ENCODE data around the gene CPT2.
"Not testable (repeated sequence)": the region's sequence is repeated elsewhere in the genome, so short reads cannot be mapped to it uniquely, and the experiment has no call there.

CPT2 gene

DNA sequence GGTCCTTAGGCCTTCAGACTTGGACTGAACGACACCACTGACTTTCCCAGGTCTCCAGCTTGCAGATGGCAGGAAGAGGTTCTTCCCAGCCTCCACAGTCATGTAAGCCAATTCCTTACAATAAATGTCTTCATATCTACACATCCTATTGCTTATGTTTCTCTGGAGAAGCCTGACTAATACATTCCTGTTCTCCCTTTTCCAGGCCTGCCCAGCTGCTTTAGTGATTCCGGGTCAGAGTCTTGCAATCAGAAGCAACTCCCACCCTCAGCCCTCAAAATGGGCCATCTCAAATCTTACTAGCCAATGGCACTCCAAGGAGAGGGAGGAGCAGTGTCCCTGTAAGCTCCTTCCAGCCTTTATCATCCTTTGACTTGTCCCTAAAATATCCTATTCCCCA, 16.4 kb upstream of the CPT2 start:
- no peak overlapping the region for H3K4me3 ChIP-seq (ENCODE audit: low read depth, low read length)
- no peak for DNase-seq (ENCODE audit: low read depth)

DNA sequence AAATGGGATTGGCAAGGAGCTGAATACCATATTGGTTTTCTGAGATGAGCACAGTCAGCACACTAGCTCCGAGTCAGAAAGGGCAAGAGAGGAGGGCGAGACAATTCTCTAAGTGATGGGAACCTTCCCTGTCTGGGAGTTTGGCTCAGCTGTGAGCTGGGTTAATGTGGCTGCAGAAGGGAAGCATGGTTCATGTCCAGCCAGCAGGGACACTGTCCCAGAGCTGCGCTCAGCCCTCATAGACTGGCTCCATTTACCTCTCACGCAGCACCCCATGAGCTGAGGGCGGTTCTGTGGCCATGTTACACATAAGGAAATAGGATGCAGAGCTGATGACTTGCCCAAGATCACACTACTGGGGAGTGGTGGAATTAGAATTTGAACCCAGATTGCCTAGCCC, 15.7 kb upstream of the CPT2 start:
- no peak for DNase-seq (ENCODE audit: low read depth)
- no peak overlapping the region for H3K4me3 ChIP-seq (ENCODE audit: low read depth, low read length)

DNA sequence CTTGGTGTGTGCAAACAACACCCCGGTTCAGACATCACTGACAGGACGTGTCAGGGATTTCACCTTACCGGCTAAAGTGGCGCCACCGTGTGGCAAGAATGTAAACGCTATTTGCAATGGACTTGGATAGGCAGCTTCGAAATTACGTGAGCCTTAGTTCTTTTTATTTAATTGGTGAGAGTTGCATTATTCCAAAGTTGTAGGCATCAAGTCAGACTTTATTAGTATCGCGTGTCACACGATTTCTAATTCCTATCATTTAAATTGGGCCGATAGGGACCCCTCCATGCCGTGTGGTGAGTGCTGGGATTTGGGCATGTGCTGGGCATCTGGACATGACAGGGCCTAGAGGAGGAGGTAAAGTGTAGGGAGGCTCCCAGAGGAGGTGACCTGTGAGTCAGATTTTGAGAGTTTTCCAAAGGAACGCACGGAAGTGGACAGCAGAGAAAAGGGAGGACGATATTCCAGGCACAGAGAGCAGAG, 14.5 kb upstream of the CPT2 start:
- H3K4me3 ChIP-seq (ENCODE audit: low read depth, low read length): no peak overlapping the region
- no peak for DNase-seq (ENCODE audit: low read depth)

DNA sequence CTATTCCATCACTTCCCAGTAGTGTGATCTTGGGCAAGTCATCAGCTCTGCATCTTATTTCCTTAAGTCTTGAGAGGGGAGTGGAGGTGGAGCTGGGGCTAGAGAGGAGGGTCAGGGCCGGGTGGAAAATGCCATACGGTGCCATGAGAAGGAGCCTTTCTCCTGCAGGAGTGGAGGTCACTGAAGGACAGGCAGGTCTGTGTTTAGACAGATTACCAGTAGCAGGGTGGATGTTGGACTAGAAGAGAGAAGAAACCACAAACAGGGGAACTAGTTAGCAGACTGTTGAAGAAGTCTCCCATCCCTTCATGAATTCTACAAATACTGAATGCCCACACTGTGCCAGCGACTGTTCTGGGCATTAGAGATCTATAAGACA, 13.9 kb upstream of the CPT2 start:
- no peak for DNase-seq (ENCODE audit: low read depth)

DNA sequence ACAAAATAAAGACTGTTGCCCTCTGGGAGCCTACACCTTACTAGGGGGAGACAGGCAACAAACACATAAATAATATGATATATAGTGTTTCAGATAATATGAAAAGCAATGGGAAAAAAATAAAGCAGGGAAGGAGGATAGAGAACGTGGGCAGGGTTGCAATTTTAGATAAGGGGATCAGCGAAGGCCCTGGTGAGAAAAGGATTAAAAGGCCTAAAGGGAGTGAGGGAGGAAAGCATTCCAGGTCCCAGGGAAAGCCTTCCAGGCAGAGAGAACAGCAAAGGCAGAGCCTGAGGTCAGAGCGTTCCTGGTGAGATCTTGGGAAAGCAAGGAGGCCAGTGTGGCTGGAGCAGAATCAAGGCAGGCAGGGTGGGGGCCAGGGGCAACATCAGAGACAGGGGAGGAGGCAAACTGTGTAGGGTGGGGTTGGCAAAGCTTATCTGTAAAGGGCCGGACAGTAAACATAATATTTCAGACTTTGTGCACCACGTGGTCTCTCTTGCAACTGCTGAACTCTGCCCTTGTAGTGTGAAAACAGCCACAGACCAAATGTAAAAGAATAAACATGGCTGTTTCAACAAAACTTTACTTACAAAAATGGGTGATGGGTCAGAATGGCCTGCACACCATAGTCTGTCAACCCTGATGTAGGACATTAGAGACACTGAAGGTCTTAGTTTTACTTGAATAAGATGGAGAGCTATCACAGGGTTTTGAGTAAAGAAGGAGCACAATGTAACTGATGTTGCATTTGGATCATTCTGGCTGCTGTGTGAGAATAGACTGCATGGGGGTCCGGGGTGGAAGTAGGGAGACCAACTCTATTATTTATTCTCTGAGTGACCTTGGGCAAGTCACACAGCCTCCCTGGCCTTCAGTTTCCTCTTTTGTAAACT, 13.3 kb upstream of the CPT2 start:
- DNase-seq (ENCODE audit: low read depth): no peak
- H3K4me3 ChIP-seq (ENCODE audit: low read depth, low read length): no peak overlapping the region

More for the DNA sequence above, 13.9 kb upstream of the CPT2 start:
- no peak overlapping the region for H3K4me3 ChIP-seq (ENCODE audit: low read depth, low read length)

DNA sequence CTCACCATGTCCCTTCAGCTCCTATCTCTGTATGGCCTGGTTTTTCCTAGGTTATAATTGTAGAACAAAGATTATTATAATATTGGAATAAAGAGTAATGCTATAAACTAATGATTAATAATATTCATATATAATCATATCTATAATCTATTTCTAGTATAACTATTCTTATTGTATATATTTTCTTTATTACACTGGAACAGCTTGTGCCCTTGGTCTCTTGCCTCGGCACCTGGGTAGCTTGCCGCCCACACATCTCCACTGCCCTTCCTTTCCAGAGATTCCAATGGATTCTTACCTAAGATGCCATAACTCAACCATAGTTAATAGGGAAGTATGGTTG, 10.7 kb upstream of the CPT2 start:
- H3K4me3 ChIP-seq (ENCODE audit: low read depth, low read length); DNase-seq (ENCODE audit: low read depth): not testable (repeated sequence)

DNA sequence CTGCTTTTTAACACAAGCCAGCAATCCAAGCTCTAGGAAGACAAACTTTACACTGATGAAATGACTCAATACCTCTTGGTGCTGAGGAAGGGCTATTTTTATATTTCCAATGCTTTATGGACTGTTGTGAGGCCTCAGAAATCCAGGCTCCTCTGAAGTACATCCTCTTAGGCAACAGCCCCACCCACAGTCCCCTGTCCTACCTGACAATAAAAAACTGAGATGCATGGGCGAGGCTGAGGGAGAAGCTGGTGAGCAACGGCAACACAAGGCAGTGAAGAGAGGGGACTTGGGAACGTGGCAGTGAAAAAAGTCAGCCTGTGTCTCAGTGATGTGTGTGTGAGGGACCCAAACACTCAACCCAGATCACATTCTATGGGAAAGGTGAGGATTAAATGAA, 10.1 kb upstream of the CPT2 start:
- H3K4me3 ChIP-seq (ENCODE audit: low read depth, low read length): no peak overlapping the region
- DNase-seq (ENCODE audit: low read depth): no peak

DNA sequence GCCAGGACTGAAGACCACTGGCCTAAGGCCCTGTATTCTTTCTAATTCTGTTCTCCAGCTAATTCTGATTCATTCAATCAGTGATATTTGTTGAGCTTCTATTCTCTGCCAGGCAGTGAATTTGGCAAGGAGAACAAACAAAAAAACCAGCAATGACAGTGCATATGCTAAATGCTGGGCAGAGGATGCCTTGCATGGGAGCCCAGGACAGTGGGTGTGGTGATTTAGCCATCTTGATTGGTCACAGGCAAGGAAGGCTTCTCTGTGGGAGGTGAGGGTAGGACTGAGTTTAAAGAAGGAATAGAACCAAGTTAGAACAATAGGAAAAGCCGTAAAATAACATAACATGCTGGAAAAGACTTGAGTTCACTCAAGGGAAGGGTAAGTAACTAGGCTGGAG, 9.2 kb upstream of the CPT2 start:
- no peak overlapping the region for H3K4me3 ChIP-seq (ENCODE audit: low read depth, low read length)
- DNase-seq (ENCODE audit: low read depth): no peak

DNA sequence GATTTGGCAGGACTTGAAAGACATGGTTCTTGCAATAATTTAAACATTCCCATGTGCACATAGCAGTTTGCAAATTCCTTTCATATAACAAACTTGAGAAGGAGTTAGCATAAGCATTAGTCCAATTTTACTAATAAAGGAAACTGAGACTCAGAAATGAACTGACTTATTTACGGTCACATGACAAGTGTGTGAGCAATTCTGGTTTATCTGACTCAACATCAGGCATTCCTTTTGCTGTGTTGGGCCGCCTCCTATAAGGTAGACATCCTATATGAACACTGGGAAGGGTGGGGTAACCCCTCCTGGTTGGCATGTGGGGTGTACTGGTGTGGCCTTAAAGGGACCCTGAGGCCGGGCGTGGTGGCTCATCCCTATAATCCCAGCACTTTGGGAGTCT, 8.5 kb upstream of the CPT2 start:
- H3K4me3 ChIP-seq (ENCODE audit: low read depth, low read length): no peak overlapping the region
- DNase-seq (ENCODE audit: low read depth): no peak

DNA sequence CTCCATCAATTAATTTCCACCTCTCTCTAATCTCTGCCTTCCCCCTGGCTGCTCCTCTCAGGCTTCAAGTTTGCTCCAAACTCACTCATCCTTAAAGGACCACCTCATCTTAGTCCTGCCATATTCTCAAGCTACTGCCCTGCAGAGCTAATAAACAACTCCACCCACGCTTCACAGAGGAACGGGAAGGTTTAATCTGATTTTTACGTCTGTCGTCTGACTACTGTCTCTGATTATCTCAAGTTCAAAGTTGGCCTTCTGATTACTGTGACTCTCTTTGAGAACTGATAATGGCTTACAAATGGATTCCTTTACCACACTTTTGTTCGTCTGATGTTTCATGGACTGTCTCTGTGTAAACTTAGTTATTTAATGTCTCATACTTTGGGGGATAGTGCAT, 7.6 kb upstream of the CPT2 start:
- H3K4me3 ChIP-seq (ENCODE audit: low read depth, low read length): no peak overlapping the region
- DNase-seq (ENCODE audit: low read depth): no peak

DNA sequence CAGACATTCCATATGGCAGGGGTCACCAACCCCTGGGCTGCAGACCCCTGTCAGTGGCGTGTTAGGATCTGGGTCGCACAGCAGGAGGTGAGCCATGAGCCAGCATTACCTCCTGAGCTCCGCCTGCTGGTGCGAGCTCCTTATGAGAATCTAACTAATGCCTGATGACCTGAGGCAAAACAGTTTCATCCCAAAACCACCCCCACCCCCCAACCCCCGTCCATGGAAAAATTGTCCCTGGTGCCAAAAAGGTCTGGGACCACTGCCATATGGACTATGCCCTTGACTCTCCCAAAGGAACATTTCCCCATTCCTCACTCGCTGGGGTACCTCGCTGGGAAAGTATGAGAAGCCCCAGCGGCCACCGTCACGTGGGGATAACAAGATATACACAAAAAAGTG, 6.4 kb upstream of the CPT2 start:
- H3K4me3 ChIP-seq (ENCODE audit: low read depth, low read length): no peak overlapping the region
- no peak for DNase-seq (ENCODE audit: low read depth)

DNA sequence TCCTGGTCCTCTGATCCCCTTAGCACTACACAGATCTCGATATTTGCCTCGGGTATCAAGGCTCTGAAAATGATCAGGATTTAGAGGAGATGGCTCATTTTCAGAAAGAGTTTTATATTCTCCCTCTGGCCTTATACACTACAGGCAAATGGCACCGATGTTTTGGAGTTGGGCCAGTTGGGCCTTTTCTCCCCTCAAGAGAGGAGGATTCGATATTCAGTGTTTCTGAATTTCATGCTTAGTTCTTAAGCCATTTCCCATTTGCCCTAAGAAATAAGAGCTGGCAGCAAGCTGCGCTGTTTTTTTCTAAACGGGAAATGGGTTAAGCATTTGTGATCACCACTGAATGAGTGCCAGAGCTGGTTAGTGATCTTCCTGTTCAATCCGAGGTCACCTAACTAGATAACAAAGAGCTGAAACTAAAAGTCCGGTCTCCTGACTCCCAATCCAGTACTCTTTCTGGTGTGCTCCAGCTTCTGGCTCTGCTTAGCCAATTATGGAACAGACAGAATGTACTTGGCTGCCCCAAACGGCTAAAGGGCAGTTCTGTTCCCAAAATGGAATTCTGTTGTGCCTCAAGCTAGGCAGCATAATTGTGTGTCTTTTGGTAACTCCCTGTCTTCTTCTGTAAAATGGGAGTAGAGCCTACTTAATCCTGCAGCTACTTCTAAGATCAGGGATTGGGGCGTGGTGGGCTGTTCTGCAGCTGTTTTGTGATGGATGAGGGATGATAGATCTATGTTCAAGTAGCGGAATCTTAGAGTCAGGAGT, 1.2 kb upstream of the CPT2 start:
- H3K4me3 ChIP-seq (ENCODE audit: low read depth, low read length): no peak overlapping the region
- DNase-seq (ENCODE audit: low read depth): no peak

DNA sequence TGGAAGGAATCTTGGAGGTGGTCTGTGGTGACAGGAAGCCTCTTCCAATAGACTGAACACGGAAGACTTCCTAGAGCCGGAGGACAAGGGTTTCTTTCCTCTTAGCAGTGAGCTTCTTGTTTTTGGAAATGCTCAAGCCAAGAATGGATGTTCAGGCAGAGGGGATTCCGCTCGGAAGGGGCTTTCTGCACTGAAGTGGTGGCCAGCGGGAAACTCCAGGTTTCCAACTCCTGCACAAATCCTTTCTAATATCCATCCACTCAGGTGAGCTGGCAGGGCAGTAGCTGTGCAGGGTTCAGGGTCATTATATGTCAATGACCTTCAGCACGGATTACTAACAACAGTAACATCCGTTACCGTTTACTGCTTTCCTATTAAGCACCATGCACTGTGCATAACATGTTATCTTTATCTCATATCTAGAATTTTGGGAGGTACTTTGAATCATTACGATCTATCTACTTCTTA, 573 bp upstream of the CPT2 start:
- DNase-seq (ENCODE audit: low read depth): no peak
- H3K4me3 ChIP-seq (ENCODE audit: low read depth, low read length): peak overlapping the region; percentile 84

DNA sequence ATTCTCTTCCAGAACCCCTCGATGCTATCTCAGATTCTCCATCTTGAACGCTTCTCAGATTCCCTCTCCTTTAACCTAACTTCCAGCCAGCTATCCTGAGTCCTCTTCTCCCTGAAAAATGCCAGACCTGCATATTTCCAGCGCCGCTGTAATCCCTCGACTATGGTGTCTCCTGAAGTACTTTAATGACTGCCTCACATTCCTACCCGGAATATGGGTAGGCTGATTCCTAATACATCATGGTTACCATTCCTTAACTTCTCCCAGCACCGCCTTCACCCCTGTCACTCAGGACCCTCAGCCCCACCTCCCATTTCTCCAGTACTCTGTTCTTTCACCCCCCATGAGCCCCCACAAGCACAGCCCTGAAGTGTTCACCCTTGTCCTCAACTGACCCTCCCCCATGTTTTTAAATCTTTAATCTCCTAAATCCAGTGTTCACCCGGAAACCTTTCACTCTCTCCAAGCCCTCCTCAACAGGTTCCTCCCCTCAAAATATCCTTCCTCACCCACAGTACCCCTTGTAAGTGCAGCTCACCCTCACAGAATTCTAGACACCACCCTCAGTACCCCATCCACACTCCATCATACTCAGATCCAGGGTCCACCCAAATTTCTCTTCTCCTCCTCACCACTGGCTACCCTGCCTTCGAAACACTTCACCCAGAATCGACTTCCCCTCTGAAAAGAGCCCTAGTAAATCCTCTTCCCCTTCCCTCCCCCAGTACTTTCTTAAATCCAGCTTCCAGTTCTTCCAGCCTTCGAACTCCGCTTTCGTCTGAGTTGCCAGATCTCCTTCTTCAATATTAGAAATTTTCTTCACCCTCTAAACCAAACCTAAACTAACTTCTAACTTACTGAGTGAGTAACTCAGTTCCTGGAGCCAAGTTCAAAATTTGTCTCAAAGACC, 922 bp downstream of the CPT2 start:
- H3K4me3 ChIP-seq (ENCODE audit: low read depth, low read length): peak overlapping the region; percentile 84
- DNase-seq (ENCODE audit: low read depth): no peak

DNA sequence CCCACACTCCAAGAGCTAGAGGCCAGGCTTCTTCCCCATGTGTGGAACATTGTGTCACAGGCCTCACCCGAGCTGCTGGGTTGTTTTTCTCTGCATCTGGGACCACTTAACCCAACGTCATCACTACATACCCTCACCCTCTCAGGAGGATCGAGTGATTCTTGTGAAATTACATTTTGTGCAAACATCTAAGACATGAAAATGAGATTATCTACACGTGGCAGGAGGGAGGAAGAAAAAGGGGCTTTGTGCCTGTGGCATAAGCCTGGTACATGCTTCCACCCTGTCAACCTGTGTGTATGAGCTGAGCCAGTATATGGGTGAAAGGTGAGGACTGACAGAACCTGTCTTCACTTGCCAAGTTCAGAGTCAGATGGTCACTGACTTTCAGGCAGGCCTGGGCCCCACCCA, 1.6 kb downstream of the CPT2 start:
- no peak overlapping the region for H3K4me3 ChIP-seq (ENCODE audit: low read depth, low read length)
- DNase-seq (ENCODE audit: low read depth): peak; percentile 75

DNA sequence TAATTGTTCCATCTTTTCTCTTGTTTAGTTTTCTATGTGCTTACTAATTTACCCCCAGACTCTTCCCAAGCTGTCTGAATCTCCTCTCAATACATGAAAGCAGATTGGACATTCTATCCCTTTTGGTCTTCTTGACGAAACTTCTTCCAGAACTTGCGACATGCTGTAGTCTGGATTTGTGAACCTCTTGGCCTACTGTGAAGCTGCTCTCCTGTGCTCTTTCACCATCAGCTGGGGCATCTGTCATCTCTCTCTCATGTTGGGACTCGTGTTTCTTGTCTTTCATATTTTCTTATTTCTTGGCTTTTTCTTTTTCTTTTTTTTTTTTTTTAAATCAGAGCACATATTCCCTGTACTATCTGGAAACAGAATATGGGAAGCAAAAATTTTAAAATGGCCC, 6.8 kb downstream of the CPT2 start:
- H3K4me3 ChIP-seq (ENCODE audit: low read depth, low read length): no peak overlapping the region
- no peak for DNase-seq (ENCODE audit: low read depth)

DNA sequence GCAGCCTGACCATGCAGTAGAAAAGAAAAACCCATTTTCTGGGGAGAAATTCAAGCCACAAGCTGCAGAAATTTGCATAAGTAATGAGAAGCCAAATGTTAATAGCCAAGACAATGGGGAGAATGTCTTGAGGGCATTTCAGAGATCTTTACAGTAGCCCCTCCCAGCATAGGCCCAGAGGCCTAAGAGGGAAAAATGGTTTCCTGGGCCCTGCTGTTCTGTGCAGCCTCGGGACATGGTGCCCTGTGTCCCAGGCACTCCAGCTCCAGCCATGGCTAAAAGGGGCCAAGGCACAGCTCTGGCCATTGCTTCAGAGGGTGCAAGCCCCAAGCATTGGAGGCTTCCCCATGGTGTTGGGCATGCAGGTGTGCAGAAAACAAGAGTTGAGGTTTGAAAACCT, 8.9 kb downstream of the CPT2 start:
- DNase-seq (ENCODE audit: low read depth); H3K4me3 ChIP-seq (ENCODE audit: low read depth, low read length): not testable (repeated sequence)

DNA sequence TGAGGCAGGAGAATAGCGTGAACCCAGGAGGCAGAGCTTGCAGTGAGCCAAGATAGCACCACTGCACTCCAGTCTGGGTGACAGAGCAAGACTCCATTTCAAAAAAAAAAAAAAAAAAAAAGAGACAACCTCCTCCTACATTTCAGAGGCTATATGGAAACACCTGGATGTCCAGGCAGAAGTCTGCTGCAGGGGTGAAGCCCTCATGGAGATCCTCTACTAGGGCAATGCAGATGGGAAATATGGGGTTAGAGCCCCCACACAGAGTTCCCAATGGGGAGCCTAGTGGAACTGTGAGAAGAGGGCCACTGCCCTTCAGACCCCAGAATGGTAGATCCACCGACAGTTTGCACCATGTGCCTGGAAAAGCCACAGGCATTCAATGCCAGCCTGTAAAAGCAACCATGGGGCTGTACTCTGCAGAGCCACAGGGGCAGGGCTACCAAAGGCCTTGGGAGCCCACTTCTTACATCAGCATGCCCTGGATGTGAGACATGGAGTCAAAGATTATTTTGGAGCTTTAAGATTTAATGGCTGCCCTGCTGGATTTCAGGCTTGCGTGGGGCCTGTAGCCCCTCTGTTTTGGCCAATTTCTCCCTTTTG, 9.6 kb downstream of the CPT2 start:
- not testable (repeated sequence) for H3K4me3 ChIP-seq (ENCODE audit: low read depth, low read length); DNase-seq (ENCODE audit: low read depth)

DNA sequence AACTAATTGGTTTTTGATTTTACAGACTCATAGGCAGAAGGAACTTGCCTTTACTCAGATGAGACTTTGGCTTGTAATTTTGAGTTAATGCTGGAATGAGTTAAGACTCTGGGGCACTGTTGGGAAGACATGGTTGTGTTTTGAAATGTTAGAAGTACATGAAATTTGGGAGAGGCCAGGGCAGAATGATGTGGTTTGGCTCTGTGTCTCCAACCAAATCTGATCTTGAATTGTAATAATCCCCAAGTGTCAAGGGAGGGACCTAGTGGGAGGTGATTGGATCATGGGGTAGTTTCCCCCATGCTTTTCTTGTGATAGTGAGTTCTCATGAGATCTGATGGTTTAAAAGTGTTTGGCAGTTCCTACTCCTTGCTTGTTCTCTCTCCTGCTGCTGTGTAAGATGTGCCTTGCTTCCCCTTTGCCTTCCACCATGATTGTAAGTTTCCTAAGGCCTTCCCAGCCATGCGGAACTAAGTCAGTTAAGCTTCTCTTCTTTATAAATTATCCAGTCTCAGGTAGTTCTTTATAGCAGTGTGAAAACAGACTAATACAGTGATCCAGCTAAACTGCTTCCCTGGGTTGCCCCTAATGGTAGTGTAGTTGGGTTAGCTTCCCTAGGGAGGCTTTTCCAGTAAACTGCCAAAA, 10.2 kb downstream of the CPT2 start:
- H3K4me3 ChIP-seq (ENCODE audit: low read depth, low read length): no peak overlapping the region
- DNase-seq (ENCODE audit: low read depth): no peak
